Stimulated activated memory B cell treated with anti-CD40 and anti-IgM and Interleukin-4, amounts not matched to agents 10 μg/mL and 1 μg/mL and 100 μg/mL, for 72 hours (primary cell): ENCODE data around the gene LAMA3.
A peak's percentile ranks its signal among the peaks of the same experiment; 100 is the strongest.
"Not testable (repeated sequence)": the region's sequence is repeated elsewhere in the genome, so short reads cannot be mapped to it uniquely, and the experiment has no call there.

Source experiments
- ATAC-seq: fragments of 150-1000 bp; cut with Tn5 transposase; 2 replicates; pipeline ENCODE4 v1.10.0; 2021
- H3K27ac Mint-ChIP-seq: one replicate; pipeline ENCODE4 v1.8.0; 2022; ENCODE audit warnings: mild to moderate bottlenecking, mixed read lengths
- H3K27me3 Mint-ChIP-seq: one replicate; pipeline ENCODE4 v1.8.0; 2022; ENCODE audit warnings: mixed read lengths
- H3K36me3 Mint-ChIP-seq: one replicate; pipeline ENCODE4 v1.8.0; 2022; ENCODE audit warnings: mixed read lengths
- H3K4me1 Mint-ChIP-seq: one replicate; pipeline ENCODE4 v1.8.0; 2022; ENCODE audit warnings: mixed read lengths
- H3K4me3 Mint-ChIP-seq: one replicate; pipeline ENCODE4 v1.8.0; 2022; ENCODE audit warnings: mild to moderate bottlenecking, moderate library complexity, mixed read lengths
- H3K9me3 Mint-ChIP-seq: one replicate; pipeline ENCODE4 v1.8.0; 2022; ENCODE audit warnings: mixed read lengths

LAMA3 gene

DNA sequence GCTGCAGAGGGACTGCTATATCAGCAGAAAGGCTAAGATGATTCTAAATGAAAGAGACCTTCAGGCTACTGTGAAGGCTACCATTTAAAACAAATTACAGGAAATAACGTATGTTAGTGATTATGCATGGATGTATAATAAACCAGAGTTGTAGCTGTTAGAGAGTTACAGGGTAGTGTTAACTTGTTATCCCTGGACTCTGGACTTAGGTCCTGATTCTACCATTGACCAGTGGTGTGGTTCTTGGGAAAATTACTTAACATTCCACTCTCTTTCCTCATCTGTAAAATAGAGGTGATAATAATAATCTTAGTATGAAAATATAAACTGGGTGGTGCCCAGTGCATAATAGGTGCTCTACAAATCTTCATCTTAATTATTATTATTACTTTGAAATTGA is 22.2 kb downstream of the LAMA3 start:
- no peak overlapping the region for H3K4me3 Mint-ChIP-seq
- H3K27ac Mint-ChIP-seq, result no peak overlapping the region
- no peaks in the 10 kb centered on the region for H3K4me1 Mint-ChIP-seq
- ATAC-seq, result no peak
- H3K36me3 Mint-ChIP-seq, result no peaks in the 10 kb centered on the region
- H3K27me3 Mint-ChIP-seq, result peaks cover 34% of the 10 kb centered on the region
- peaks cover 4% of the 10 kb centered on the region for H3K9me3 Mint-ChIP-seq

DNA sequence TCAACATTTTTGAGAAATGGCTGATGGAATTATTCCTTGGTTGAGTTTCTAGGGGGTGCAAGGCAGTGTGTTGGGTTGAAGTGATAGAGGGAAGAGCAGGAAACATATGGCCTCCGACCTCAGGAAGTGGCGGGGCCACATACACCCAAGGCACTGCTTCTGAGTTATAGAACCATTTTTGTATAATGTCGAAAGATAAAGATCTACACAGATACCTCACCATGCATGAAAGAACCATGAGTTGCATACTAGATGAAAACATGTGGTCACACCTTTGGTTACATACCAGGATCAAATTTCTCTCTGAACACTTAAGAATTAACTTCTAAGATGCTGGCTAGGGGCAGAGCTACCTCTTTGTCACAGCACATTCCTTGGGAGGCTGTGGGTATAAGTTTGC is 23.2 kb downstream of the LAMA3 start:
- H3K36me3 Mint-ChIP-seq, result no peaks in the 10 kb centered on the region

DNA sequence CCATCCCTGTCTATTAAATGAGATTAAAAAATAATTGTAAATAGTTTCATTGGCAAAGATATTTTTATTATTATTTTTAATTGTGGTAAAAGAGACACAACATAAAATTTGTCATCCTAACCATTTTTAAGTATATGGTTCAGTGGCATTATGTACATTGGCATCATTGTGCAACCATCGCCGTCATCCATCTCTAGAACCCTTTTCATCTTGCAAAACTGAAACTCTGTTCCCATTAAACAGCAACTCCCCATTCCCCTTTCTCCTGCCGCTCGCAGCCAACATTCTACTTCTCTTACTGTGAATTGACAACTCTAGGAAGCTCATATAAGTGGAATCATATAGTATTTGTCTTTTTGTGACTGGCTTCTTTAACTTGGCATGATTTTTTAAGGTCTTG is 25.3 kb downstream of the LAMA3 start:
- no peak overlapping the region for H3K4me3 Mint-ChIP-seq

More for the DNA sequence above, 23.2 kb downstream of the LAMA3 start:
- no peak overlapping the region for H3K27ac Mint-ChIP-seq
- no peaks in the 10 kb centered on the region for H3K4me1 Mint-ChIP-seq
- H3K4me3 Mint-ChIP-seq, result no peak overlapping the region
- H3K9me3 Mint-ChIP-seq, result peaks cover 4% of the 10 kb centered on the region
- no peak for ATAC-seq
- peaks cover 34% of the 10 kb centered on the region for H3K27me3 Mint-ChIP-seq

DNA sequence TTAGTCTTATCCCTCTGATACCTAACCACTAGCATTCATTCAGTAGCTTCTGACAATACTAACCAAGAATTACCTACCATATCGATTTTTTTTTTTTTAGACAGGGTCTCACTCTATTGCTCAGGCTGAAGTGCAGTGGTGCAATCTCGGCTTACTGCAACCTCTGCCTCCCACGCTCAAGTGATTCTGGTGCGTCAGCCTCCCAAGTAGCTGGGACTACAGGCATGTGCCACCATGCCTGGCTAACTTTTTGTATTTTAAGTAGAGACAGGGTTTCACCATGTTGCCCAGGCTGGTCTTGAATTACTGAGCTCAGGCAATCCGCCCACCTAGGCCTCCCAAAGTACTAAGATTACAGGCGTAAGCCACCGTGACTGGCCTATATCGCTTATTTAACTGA is 26.8 kb downstream of the LAMA3 start:
- H3K4me1 Mint-ChIP-seq, H3K4me3 Mint-ChIP-seq, H3K27ac Mint-ChIP-seq, ATAC-seq, H3K36me3 Mint-ChIP-seq, H3K9me3 Mint-ChIP-seq: not testable (repeated sequence)
- H3K27me3 Mint-ChIP-seq, result peaks cover 25% of the 10 kb centered on the region

More for the DNA sequence above, 25.3 kb downstream of the LAMA3 start:
- peaks cover 31% of the 10 kb centered on the region for H3K27me3 Mint-ChIP-seq
- H3K36me3 Mint-ChIP-seq, result no peaks in the 10 kb centered on the region
- ATAC-seq, result no peak
- no peaks in the 10 kb centered on the region for H3K4me1 Mint-ChIP-seq
- H3K27ac Mint-ChIP-seq, result no peak overlapping the region
- H3K9me3 Mint-ChIP-seq, result peaks cover 2% of the 10 kb centered on the region

DNA sequence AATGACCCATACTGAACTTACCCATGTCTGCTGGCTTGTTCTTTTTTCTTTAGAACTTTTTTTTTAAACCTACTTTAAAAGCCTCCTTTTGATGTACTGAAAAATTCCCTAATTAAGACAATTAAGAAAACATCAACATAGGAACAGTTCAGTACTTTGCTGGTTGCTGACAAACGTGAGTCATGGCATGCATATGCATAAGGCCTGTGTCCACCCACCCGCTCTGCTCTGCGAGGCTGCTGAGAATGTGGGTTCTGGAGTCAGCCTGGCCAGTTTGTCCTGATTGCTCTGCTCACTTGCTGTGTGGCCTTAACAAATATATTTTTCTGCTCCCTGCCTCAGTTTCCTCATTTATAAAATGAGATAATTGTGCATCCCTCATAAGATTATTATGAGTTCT is 27.3 kb downstream of the LAMA3 start:
- Mint-ChIP-seq H3K27me3 (peaks cover 29% of the 10 kb centered on the region), H3K36me3 (no peaks in the 10 kb centered on the region), H3K4me3 (no peak overlapping the region), H3K27ac (no peak overlapping the region), H3K4me1 (no peaks in the 10 kb centered on the region), H3K9me3 (no peaks in the 10 kb centered on the region)
- ATAC-seq, result no peak

DNA sequence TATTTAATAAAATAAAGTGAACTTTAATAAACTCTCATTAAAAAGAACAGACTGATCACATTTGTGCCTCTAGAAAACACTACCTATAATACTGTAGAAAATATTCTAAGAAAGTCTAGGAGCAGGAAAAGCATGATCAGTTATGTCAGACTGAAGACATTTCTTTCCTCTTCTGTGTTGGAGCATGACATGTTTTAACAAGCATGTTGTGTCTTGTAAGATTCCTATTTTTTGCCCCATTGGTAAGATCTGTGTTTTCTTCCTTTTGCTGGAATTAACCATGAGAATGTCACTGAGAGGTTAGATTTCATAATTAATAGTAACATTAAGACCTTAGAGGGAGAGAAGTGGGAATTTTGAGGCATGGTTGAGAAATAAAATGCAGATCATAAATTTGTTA is 27.7 kb downstream of the LAMA3 start:
- no peak for ATAC-seq
- no peak overlapping the region for H3K4me3 Mint-ChIP-seq
- no peaks in the 10 kb centered on the region for H3K36me3 Mint-ChIP-seq
- H3K27me3 Mint-ChIP-seq, result peaks cover 34% of the 10 kb centered on the region
- H3K9me3 Mint-ChIP-seq, result no peaks in the 10 kb centered on the region
- H3K4me1 Mint-ChIP-seq, result no peaks in the 10 kb centered on the region
- no peak overlapping the region for H3K27ac Mint-ChIP-seq

DNA sequence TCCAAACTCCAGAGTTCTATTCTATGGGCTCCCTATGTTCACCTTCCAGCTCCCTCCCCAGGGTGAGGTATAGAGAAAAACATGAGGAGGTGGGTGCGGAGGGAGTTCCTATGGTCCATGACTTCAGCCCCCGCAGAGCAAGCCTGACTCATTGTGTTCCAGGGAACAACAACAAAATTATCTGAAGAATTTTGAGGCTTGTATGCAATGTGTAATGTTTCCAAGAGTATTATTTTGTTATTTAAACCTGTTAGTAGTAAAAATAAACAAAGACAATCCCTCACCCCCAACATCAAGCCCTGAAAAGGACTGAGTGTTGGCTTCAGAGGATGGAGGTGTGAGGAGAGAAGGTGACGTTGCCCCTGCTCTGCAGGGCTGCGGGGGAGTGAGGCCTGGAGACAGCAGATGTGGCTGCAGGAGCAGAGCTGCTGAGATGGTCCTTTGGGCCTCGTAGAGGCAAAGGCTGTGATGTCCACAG is 29.0 kb downstream of the LAMA3 start:
- Mint-ChIP-seq H3K27me3 (peaks cover 40% of the 10 kb centered on the region), H3K4me1 (no peaks in the 10 kb centered on the region), H3K4me3 (no peak overlapping the region), H3K27ac (no peak overlapping the region), H3K9me3 (no peaks in the 10 kb centered on the region), H3K36me3 (no peaks in the 10 kb centered on the region)
- no peak for ATAC-seq

DNA sequence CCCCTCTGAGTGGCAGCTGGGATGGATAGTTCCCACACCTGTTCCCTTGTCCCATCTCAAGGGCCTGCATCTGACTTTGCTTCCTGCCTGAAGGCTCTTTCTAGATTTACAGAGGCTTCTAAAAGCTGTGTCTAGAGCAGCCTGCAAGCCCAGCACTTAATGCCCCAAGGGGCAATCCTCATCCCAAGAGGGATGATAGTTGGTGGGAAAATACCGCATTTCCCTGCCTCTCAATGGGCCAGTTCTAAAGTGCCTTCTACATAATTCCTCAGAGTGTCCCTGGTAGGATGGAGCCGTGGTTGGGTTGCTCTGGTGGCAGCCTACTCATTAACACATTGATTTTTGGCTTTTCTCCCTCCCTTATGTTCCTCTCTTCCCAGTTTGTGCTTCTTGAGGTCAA is 29.5 kb downstream of the LAMA3 start:
- H3K4me1 Mint-ChIP-seq, result no peaks in the 10 kb centered on the region
- no peak overlapping the region for H3K27ac Mint-ChIP-seq
- ATAC-seq, result no peak
- H3K9me3 Mint-ChIP-seq, result no peaks in the 10 kb centered on the region
- no peaks in the 10 kb centered on the region for H3K36me3 Mint-ChIP-seq
- peaks cover 36% of the 10 kb centered on the region for H3K27me3 Mint-ChIP-seq
- no peak overlapping the region for H3K4me3 Mint-ChIP-seq

DNA sequence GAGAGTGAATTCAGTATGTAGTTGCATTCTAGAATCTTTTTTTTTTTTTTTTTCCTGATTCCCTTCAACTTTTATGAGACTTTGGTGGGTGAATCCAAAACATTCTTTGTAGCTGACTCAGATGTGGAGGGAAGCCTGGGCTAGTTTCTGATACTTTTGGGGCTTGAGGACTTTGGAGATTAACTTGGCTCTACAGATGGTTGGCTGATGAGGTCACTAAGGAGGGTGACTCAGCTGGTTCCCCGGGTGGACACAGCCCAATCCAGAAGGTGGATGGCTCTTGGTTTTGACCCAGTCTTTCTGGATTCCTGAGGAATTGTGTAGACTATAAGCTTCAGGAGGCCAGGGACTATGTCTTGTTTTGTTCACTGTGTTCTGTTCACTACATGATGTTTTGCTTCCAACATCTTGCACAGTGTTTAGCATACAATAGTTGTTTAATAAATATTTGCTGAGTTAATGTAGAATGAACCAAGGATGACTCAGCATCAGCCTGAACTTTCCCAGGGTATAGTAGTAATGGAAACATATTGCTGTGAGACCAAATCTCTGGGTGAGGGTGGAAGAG is 30.5 kb downstream of the LAMA3 start:
- Mint-ChIP-seq H3K36me3 (no peaks in the 10 kb centered on the region), H3K27me3 (peaks cover 38% of the 10 kb centered on the region), H3K4me1 (no peaks in the 10 kb centered on the region), H3K4me3 (no peak overlapping the region), H3K9me3 (no peaks in the 10 kb centered on the region), H3K27ac (no peak overlapping the region)
- no peak for ATAC-seq

DNA sequence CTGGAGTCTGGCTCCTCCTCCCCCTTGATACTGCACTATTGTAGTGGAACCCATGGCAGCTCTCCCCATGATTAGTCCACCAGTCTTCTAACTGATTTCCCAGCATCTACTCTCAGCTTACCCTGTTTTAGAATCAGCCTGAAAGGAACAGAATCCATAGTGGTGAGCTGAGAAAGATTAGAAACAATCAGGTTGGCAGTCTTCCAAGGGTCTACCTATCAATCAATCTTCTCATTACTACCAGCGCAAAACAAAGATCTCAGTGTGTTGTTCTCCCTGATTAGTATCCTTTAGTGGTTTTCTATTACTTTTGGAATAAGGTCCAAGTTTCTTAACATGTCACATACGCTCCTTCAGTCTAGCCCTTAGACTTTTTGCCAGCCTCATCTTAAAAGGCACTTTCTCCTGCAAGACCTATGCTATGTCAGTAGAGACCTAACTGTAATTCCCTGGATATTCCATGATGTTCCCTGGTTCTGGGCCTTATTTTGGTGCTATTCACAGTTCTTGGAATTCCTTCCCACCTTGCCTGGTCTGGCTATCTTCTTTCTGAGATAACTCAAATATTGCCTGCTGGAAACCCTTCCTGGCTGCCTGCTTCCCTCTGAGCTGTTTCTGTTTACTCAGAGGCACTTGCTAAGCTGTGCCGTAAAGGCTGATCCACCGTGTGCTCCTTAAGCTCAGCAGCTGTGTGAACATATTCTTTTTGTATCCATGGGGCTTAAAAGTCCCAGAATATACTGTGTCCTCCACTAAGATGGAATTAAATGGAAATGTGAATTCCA is 32.6 kb downstream of the LAMA3 start:
- Mint-ChIP-seq H3K4me1 (no peaks in the 10 kb centered on the region), H3K36me3 (no peaks in the 10 kb centered on the region), H3K27me3 (peaks cover 38% of the 10 kb centered on the region), H3K9me3 (no peaks in the 10 kb centered on the region), H3K27ac (no peak overlapping the region), H3K4me3 (no peak overlapping the region)
- ATAC-seq, result no peak

DNA sequence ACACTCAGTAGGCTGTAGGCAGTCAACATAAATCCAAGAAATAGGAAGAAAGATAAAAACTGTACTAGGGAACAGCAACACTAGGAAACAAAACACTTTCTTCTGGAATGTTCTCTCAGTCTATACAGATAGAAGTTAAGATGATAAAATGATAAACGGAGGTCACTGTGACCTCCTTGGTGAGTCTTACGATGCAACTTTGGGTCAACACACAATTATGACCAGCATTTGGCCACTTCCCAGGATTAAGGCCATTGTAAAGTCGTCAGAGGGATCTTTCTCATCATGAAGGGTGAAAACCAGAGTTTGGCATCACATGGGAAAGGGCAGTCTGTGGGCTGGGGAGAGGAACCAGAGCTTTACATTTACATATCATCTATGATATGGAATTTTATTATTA is 33.4 kb downstream of the LAMA3 start:
- no peak overlapping the region for H3K4me3 Mint-ChIP-seq
- peaks cover 46% of the 10 kb centered on the region for H3K27me3 Mint-ChIP-seq
- ATAC-seq, result no peak
- H3K4me1 Mint-ChIP-seq, result no peaks in the 10 kb centered on the region
- H3K27ac Mint-ChIP-seq, result no peak overlapping the region
- H3K36me3 Mint-ChIP-seq, result no peaks in the 10 kb centered on the region
- no peaks in the 10 kb centered on the region for H3K9me3 Mint-ChIP-seq

DNA sequence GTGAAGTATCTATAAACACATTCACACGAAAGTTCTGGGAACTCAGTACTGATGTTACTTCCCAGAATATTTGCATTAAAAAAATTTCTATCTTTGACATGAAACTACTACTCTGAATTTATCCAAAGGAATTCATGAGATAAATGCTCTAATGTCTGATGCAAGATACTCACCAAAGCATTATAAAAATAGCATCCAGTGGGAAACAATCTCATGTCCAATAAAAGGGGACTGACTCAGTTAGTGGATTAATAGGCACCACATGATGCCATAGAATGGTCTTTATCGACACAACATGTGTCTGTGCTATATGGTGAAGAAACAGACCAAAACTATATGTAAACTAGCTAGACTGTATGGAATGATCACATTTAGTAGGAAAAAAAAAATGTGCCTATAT is 33.9 kb downstream of the LAMA3 start:
- no peaks in the 10 kb centered on the region for H3K4me1 Mint-ChIP-seq
- H3K9me3 Mint-ChIP-seq, result no peaks in the 10 kb centered on the region
- no peak overlapping the region for H3K27ac Mint-ChIP-seq
- H3K27me3 Mint-ChIP-seq, result peaks cover 51% of the 10 kb centered on the region
- no peaks in the 10 kb centered on the region for H3K36me3 Mint-ChIP-seq
- ATAC-seq, result no peak
- H3K4me3 Mint-ChIP-seq, result no peak overlapping the region

DNA sequence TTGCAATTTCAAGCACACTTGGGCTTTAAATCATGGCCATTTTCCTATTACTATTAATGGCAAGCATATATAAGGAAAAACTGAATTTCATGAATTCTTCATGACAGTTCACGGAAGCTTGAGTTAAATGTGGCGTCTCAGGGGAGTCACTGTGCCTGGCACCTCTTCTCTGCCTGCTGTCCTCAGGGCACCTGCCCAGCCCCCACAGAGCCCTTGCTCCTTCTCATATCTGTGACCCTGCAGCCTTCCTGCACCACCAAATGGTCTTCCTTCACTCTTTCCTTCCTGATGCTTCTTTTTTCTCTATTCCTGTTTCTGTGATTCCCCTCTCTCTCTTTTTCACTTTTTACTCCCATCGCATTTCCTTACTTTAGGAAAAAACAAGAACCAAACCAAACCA is 35.4 kb downstream of the LAMA3 start:
- Mint-ChIP-seq H3K4me1 (no peaks in the 10 kb centered on the region), H3K9me3 (no peaks in the 10 kb centered on the region), H3K27me3 (peaks cover 52% of the 10 kb centered on the region), H3K4me3 (no peak overlapping the region), H3K36me3 (no peaks in the 10 kb centered on the region), H3K27ac (no peak overlapping the region)
- no peak for ATAC-seq

DNA sequence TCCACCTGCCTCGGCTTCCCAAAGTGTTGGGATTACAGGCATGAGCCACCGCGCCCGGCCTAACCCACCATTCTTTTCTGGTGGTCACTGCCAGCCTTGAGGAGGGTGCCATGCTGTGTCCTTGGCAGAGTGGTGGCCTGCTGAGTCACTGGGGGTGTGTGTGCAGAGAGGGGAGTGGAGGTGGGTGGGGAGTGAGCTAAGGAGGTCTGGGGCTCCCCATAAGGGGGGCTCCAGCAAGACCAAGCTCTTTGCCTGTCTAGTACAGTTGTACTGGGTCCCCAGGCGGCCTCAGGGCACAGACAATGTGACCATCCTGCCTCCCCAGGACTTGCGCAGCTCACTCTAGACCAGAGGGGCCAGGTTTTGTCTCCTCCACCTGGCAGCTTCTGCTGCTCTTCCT is 36.1 kb downstream of the LAMA3 start:
- Mint-ChIP-seq H3K9me3 (no peaks in the 10 kb centered on the region), H3K4me1 (no peaks in the 10 kb centered on the region), H3K4me3 (no peak overlapping the region), H3K27me3 (peaks cover 59% of the 10 kb centered on the region), H3K27ac (no peak overlapping the region), H3K36me3 (no peaks in the 10 kb centered on the region)
- ATAC-seq, result peak; percentile 9

DNA sequence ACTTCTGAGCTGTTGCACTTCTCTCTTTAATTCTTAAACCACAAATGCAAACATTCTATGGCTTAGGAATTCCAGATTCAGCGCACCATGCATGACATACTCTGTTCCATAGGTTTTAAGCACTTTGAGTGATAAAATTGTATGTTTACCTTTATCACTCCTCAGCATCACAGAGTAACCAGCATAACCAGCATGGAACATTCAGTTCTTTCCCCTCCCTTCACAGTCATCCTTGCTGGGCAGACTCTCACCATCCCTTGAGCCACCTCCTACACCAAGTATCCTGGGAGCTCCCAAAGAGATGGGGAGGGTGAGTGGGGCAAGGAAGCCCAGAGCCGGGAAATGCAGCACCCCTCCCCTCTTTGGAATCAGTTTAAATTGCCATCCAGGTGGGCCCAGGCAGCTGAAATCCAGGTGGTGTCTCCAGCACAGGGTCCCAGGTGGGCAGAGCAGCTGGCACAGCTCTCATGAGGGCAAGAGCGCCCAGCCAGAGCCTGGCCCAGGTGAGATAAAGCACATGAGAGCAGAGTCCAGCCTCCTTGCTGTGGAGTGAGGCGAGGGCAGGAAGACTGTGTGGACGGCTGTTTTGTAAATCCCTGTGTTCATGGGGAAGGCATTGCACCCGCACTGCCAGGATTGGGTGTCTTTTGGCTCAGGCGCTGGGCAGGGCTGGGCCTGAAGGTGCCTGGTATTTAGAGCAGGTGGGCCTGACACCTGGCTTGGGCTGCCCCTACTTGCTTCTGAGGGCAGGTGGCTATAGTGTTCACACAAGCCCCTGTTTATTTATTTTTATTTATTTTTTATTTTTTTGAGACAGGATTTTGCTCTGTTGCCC is 36.8 kb downstream of the LAMA3 start:
- Mint-ChIP-seq H3K27ac (no peak overlapping the region), H3K36me3 (no peaks in the 10 kb centered on the region), H3K4me1 (no peaks in the 10 kb centered on the region), H3K9me3 (no peaks in the 10 kb centered on the region), H3K27me3 (peaks cover 63% of the 10 kb centered on the region), H3K4me3 (no peak overlapping the region)
- ATAC-seq, result no peak
